Transverse colon (tissue), 3 donors: ENCODE results near the gene KLHDC10.

ENCODE experiments used
- EP300 ChIP-seq: sonication (generic); formaldehyde crosslinking; IDR thresholded peaks from one replicate; pipeline ENCODE4 v1.6.1; 2017; ENCODE audit warnings: antibody characterized with exemption, low read depth
- POLR2A ChIP-seq: fragments of 450-650 bp; IDR thresholded peaks from one replicate; pipeline ENCODE4 v1.6.1; 2016; ENCODE audit warnings: antibody characterized with exemption, mild to moderate bottlenecking, moderate library complexity
- TF ChIP-seq, protein P1 (sequence below), 5 experiments: fragments of 200-600 bp in 3 of 5; fragments of 450-650 bp in 2 of 5; sonication (generic) in 3 of 5; IDR thresholded peaks; 1 replicate in 2 of 5; 2 replicates in 3 of 5; pipeline ENCODE4 v1.5.1; 2016 to 2017; ENCODE audit warnings: antibody characterized with exemption in 5 of 5, inconsistent platforms in 3 of 5, mild to moderate bottlenecking in 2 of 5, moderate library complexity in 1 of 5

DNA sequence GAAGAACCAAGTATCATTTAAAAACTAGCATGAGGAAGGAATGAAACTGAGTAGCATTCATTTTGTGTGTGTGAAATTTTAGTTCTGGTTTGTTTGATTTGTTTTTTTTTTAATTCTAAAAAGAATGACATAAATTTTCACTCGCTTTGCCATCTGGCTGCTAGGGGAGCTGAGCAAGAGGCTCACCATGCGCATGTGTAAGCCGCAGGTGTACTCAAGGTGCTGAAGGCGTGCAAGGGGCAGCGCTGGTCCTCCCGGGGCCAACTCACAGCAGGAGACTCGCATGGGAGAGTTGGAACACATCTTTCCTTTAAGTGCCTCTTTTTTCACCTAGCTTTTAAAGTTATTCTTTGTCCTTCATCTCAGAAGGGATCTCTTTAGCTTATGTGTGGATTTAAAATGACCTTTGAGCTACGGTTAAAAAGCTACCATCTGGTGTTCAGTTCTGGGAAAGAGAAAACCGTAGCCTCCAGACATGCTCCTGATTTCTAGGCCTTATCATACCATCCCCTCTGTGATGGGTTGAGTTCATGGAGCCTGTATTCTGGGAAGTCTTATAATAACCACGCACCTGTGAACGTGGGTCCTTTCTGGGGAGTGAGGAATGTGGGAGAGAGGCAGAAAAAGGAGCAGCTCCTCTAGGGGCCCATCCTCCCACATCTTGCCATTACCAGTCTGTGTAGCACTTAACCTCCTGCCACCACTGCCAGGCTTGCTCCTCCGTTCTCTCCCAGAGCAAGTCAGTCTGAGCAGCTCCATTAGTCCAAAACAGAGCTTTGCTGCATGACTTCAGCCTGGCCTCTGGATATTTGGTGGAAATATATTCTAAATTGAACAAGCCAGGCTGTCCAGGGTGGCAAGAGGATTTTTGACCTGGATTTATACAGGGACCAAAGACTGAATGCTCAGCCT lies 61.9 kb downstream of the KLHDC10 start:
- TF ChIP-seq, protein P1, sequence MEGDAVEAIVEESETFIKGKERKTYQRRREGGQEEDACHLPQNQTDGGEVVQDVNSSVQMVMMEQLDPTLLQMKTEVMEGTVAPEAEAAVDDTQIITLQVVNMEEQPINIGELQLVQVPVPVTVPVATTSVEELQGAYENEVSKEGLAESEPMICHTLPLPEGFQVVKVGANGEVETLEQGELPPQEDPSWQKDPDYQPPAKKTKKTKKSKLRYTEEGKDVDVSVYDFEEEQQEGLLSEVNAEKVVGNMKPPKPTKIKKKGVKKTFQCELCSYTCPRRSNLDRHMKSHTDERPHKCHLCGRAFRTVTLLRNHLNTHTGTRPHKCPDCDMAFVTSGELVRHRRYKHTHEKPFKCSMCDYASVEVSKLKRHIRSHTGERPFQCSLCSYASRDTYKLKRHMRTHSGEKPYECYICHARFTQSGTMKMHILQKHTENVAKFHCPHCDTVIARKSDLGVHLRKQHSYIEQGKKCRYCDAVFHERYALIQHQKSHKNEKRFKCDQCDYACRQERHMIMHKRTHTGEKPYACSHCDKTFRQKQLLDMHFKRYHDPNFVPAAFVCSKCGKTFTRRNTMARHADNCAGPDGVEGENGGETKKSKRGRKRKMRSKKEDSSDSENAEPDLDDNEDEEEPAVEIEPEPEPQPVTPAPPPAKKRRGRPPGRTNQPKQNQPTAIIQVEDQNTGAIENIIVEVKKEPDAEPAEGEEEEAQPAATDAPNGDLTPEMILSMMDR (IDR thresholded peaks at IDR 0.05), result no peak
- no peak for TF ChIP-seq EP300
- no peak for TF ChIP-seq POLR2A
